ENCODE measurements around the gene CISTR.

The CISTR gene

GRCh38 chr12:53713516-53713915 lies 38.3 kb downstream of the CISTR start:
- DNase-seq, result no peak

GRCh38 chr12:53712059-53712643 lies 39.6 kb downstream of the CISTR start:
- no peak for DNase-seq

GRCh38 chr12:53710091-53710490 lies 41.7 kb downstream of the CISTR start:
- no peak for DNase-seq

- no peak for DNase-seq
Measured at GRCh38 chr12:53709671-53710070, 42.1 kb downstream of the CISTR start.

- no peak for DNase-seq
Measured at GRCh38 chr12:53706080-53706479, 45.7 kb downstream of the CISTR start.

GRCh38 chr12:53703756-53704155 lies 48.0 kb downstream of the CISTR start:
- peak; percentile 22 for DNase-seq

- peak; percentile 59 for DNase-seq
Measured at GRCh38 chr12:53701518-53702264, 50.1 kb downstream of the CISTR start.

- no peak for DNase-seq
Measured at GRCh38 chr12:53700567-53700966, 51.2 kb downstream of the CISTR start.

GRCh38 chr12:53699678-53700025 lies 52.1 kb downstream of the CISTR start:
- DNase-seq, result no peak

- DNase-seq, result no peak
Measured at GRCh38 chr12:53698948-53699677, 52.7 kb downstream of the CISTR start.

- no peak for DNase-seq
Measured at GRCh38 chr12:53696655-53697331, 55.0 kb downstream of the CISTR start.
